Hippocampal formation (tissue), 2 donors: ENCODE measurements around the gene FOXJ3.
A peak's percentile ranks its signal among the peaks of the same experiment; 100 is the strongest.

Experiments
- DNase-seq, 2 donors: peaks; one replicate each; lab custom pipeline; 2025; lab: John Stamatoyannopoulos, UW

The FOXJ3 gene

GRCh38 chr1:42167611-42168390, 167.2 kb downstream of the FOXJ3 start:
- no peak for DNase-seq

GRCh38 chr1:42165511-42166210, 169.4 kb downstream of the FOXJ3 start:
- DNase-seq = no peak

GRCh38 chr1:42164551-42165420, 170.2 kb downstream of the FOXJ3 start, which contains the start of gene GUCA2A:
TSS of gene GUCA2A (minus strand) at chr1:42164745. CDS start at chr1:42164712, 33 bp downstream.
- no peak for DNase-seq

- no peak for DNase-seq
These were observed 171.2 kb downstream of the FOXJ3 start for GRCh38 chr1:42163536-42164503.

GRCh38 chr1:42163114-42163513, 171.9 kb downstream of the FOXJ3 start:
- DNase-seq = no peak

- no peak for DNase-seq
These were observed 172.9 kb downstream of the FOXJ3 start for GRCh38 chr1:42162181-42162580.

- no peak for DNase-seq
These were observed 176.8 kb downstream of the FOXJ3 start for GRCh38 chr1:42158189-42158588.

- DNase-seq = no peak
These were observed 177.4 kb downstream of the FOXJ3 start for GRCh38 chr1:42157667-42158066.

GRCh38 chr1:42155362-42155761, 179.7 kb downstream of the FOXJ3 start:
- DNase-seq = no peak

GRCh38 chr1:42154685-42155084, 180.3 kb downstream of the FOXJ3 start:
- DNase-seq = no peak

GRCh38 chr1:42153624-42154023, 181.4 kb downstream of the FOXJ3 start:
- DNase-seq = no peak

GRCh38 chr1:42152907-42153600, 182.0 kb downstream of the FOXJ3 start, which contains the start of gene GUCA2B:
TSS of gene GUCA2B (plus strand) at chr1:42153410. CDS start at chr1:42153451, 41 bp downstream.
- DNase-seq = no peak

- no peak for DNase-seq
These were observed 182.9 kb downstream of the FOXJ3 start for GRCh38 chr1:42152119-42152518.

- no peak for DNase-seq
These were observed 184.4 kb downstream of the FOXJ3 start for GRCh38 chr1:42150651-42151050.

- no peak for DNase-seq
These were observed 186.9 kb downstream of the FOXJ3 start for GRCh38 chr1:42148166-42148565.

GRCh38 chr1:42146626-42147320, 188.3 kb downstream of the FOXJ3 start:
- DNase-seq = peak; percentile 15 to 28

GRCh38 chr1:42145764-42146625, 189.0 kb downstream of the FOXJ3 start:
- no peak for DNase-seq

- DNase-seq = no peak
These were observed 189.7 kb downstream of the FOXJ3 start for GRCh38 chr1:42145389-42145716.
